ENCODE measurements around the gene TXK.

The TXK gene

GRCh38 chr4:48103483-48104139, 30.4 kb downstream of the TXK start:
- no peak for DNase-seq (ENCODE audit: low spot score)

GRCh38 chr4:48102303-48102702, 31.7 kb downstream of the TXK start:
- no peak for DNase-seq (ENCODE audit: low spot score)

GRCh38 chr4:48100256-48100655, 33.8 kb downstream of the TXK start:
- no peak for DNase-seq (ENCODE audit: low spot score)

DNA sequence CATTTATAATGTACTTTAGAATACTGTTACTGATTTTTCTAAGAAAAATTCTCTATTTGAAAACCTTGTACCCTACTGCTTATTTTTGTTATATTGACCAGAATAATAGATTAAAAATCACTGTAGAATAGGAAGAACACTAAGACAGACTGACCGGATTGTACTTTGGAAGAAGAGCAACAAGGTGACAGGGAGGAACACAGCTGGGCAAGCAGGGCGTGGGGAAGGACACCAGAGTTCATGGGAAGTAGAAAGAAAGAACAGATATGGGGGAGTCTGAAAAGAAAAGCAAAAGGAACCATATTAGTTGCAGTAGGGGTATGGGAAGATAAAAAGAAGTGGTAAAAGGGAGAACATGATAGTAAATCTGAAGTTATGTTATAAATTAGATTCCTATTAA, 38.6 kb downstream of the TXK start:
- no peak for DNase-seq (ENCODE audit: low spot score)

GRCh38 chr4:48093991-48094416, 40.0 kb downstream of the TXK start:
- DNase-seq (ENCODE audit: low spot score), result peak; percentile 42

- DNase-seq (ENCODE audit: low spot score), result no peak
Measured at GRCh38 chr4:48090621-48091020, 43.4 kb downstream of the TXK start.

DNA sequence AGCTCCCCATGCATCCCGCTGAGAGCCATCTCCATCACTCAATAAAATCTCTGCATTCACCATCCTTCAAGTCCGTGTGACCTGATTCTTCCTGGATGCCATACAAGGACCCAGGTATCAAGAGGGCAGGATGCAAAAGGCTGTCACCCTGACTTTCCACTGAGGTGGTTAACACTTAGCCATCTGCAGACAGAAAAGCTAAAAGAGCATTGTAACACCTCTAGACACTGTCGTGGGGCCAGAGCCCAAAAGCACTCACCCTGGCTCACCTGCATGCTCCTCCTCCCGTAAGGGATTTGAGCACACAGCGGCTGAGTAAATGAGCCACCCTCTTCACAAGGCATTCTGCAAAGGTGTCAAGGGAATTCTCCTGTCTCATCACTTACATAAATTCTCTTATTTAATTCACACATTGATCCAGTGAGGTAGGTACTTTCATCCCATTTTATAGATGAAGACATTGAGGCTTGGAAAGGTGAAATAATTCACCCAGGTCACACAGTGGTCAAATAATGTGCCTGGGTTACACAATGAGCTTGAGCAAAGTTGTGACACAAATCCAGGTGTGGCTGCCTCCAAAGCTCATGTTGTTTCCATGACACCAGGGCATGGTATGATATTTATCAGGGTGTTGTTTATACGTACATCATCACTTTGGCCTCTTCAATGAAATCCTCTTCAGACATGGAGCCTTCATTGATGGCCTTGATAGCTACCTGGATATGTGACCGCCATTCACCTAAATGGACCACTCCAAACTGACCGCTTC, 48.0 kb downstream of the TXK start:
- no peak for DNase-seq (ENCODE audit: low spot score)

DNA sequence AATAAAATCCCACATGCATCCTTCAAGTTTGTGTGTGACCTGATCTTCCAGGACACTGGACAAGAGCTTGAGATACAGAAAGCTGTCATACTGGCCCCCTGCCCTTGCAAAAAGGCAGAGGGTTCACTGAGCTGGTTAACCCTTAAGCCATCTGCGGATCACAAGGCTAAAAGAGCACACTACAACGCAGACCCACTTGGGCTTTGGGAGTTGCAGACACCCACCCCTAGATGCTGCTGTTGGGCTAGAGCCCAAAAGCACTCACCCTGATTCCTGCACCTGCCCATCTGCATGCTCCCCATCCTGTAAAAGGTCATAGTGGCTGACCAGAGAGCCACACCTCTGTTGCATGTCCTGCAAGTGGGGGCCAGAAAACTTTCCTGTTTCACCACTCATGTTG, 51.1 kb downstream of the TXK start:
- DNase-seq (ENCODE audit: low spot score), result no peak

DNA sequence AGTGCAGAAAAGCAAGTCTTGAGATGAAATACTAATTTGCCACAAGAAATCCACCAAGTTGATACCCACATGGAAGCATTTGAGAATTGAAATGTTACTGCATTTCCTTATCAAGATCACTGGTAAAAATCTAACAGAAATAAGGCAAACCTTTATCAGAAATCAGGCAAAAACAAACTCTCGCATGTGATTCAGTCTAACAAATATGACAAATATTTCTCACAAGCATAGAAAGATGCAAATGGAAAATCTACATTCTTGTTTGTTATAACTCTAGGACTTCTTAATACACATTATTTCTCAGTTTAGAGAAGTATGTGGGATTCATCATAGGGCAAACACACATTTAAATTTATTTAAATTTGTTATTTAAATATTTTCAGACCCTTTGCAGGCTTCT, 52.9 kb downstream of the TXK start:
- no peak for DNase-seq (ENCODE audit: low spot score)

GRCh38 chr4:48079972-48080391, 54.1 kb downstream of the TXK start:
- peak; percentile 57 for DNase-seq (ENCODE audit: low spot score)

GRCh38 chr4:48078862-48079655, 55.0 kb downstream of the TXK start:
- no peak for DNase-seq (ENCODE audit: low spot score)

GRCh38 chr4:48078425-48078824, 55.6 kb downstream of the TXK start:
- DNase-seq (ENCODE audit: low spot score), result no peak

- no peak for DNase-seq (ENCODE audit: low spot score)
Measured at GRCh38 chr4:48074657-48075056, 59.4 kb downstream of the TXK start.

- DNase-seq (ENCODE audit: low spot score), result peak; percentile 41
Measured at GRCh38 chr4:48073567-48074103, 60.4 kb downstream of the TXK start.

GRCh38 chr4:48071191-48071590, 62.9 kb downstream of the TXK start:
- no peak for DNase-seq (ENCODE audit: low spot score)

DNA sequence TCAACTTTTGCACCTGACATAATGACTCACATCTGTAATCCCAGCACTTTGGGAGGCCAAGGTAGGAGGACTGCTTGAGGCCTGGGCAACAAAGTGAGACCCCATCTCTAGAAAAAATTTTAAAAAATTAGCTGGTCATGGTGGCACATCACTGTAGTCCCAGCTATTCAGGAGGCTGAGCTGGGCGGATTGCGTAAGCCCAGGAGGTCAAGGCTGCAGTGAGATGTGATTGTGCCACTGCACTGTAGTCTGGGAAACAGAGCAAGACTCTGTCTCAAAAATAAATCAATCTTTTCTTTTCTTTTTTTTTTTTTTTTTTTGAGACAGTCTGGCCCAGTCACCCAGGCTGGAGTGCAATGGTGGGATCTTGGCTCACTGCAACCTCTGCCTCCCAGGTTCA, 65.0 kb downstream of the TXK start:
- no peak for DNase-seq (ENCODE audit: low spot score)

DNA sequence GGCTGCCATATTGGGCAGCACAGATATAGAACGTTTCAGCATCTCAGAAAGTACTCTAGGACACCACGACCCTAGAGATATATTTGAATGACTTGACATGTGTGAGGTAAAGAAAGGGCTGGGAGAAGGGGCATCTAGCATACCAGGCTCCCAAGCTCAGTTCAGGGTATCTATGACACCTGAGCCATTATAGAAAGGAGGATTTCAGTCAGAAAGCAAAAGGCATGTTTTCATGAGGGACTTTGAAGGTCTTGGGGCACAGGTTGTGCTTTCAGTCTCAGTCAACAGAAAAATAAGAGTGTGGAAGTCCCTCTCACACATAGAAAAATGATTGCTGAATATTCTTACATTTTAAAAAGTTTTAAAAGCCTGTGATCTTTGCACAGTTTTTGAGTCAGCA, 65.9 kb downstream of the TXK start:
- no peak for DNase-seq (ENCODE audit: low spot score)

- no peak for DNase-seq (ENCODE audit: low spot score)
Measured at GRCh38 chr4:48067536-48067935, 66.5 kb downstream of the TXK start.

DNA sequence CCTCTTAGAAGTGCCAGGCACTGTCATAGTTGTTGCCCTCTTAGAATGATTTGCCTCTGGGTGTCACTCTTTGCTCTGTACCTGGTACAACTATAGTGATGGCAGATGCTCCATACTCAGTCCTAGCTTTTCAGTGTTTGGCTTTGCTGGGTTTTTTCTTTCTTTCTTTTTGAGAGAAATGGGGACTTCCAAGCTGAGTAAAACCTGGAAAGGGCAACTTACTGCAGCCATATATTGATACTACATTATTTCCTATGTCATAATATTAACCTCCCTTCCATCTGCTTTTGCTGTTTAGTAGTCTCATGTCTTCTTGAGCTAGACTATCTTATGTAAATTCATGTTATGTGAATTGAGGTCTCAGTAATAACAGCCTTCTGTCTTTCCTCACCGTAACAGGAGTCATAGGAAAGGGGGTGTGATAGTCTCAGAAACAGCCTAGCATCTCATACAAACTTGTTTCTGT, 68.4 kb downstream of the TXK start:
- DNase-seq (ENCODE audit: low spot score), result no peak

- DNase-seq (ENCODE audit: low spot score), result no peak
Measured at GRCh38 chr4:48064349-48064748, 69.7 kb downstream of the TXK start.

DNA sequence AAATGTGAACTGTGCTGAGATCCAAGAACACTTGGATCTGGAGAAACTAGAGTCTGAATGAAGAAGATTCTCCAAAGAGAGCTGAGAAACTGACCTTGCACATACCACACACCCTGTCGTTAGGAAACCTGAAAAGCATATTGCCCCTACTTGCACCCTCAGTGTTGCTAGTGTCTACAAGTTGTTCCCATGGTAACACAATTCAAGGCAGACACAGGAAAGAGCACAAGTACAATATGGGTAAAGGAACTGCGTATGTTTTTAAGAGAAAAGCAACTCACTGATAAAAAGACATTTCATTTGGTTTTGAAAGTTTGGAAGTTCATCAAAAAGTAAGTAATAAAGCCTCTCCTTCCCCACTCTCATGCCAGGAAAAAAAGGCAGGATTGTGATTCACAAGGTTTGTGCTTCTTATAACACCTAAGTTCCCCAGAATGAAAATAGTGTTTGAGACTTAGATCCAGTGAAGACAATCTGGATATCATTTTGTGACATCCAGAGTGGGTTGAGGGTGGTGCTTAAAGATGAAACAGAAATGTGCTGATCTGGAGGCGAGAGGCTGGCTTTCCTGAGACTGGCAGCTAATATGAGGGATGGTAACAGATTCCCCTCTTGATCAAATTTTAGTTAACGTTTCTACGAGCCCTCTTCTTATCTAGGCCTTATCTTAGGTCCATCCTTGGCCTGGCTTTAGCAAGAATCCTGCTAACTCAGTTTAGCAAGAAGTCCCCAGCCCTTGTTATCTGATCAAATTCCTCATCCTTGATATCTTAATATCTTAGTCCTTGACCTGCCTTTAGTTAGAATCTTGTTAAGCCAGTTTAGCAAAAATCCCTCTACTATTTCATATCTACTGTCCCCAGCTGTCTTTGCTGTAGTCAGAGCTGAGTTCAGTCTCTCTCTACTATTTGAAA, 75.2 kb downstream of the TXK start:
- no peak for DNase-seq (ENCODE audit: low spot score)

Data from COLO829 (cell line).